Endothelial cell of umbilical vein (primary cell): ENCODE results near the gene GPS1. TPM values are rescaled to one million over a fixed set of nuclear protein-coding genes. Genes with fewer than 3 reads are reported as not detected.

Experiments
- BruUV-seq: library from RNA; stranded (reverse); fragments of 400-500 nt; replicated peaks from 2 replicates; lab custom pipeline; 2021; lab: Mats Ljungman, UMichigan
- CTCF ChIA-PET: fragments of 300-600, 350-600 bp; sonication (Branson Sonifier 250); formaldehyde crosslinking; loops from one replicate; lab custom pipeline; 2021; ENCODE audit warnings: antibody characterized with exemption, inconsistent platforms; lab: Charles Lee
- POLR2A ChIA-PET: fragments of 300-600, 350-600 bp; sonication (Branson Sonifier 250); formaldehyde crosslinking; loops from one replicate; lab custom pipeline; 2021; ENCODE audit warnings: antibody characterized with exemption, inconsistent platforms; lab: Charles Lee
- DNase-seq: peaks from one replicate; pipeline ENCODE4 v3.0.0-alpha.2; 2011; ENCODE audit warnings: low read depth, low spot score
- FAIRE-seq: peaks from 2 replicates; lab custom pipeline; 2011; peaks lifted over from hg19 to GRCh38; lab: Jason Lieb, UNC
- H2AFZ ChIP-seq: 2 replicates; pipeline ENCODE4 v1.6.0; 2012; ENCODE audit warnings: low read depth, low read length, control low read depth, inconsistent platforms
- H3K27ac ChIP-seq: 2 replicates; pipeline ENCODE4 v1.5.1; 2011; ENCODE audit warnings: low read depth, mild to moderate bottlenecking, control low read depth, low read length, moderate library complexity; ENCODE audit not compliant: insufficient read depth
- H3K27me3 ChIP-seq, 2 experiments: 2 replicates each; pipeline versions ENCODE4 v1.6.0 to v1.6.1; 2011; ENCODE audit warnings: low read length in 2 of 2, mixed read lengths in 1 of 2; ENCODE audit not compliant: control insufficient read depth in 2 of 2, insufficient read depth in 2 of 2
- H3K36me3 ChIP-seq, 2 experiments: 2 replicates in 1 of 2; 3 replicates in 1 of 2; pipeline ENCODE4 v1.5.1; 2011; ENCODE audit warnings: low read length in 2 of 2, mild to moderate bottlenecking in 1 of 2, moderate library complexity in 1 of 2; ENCODE audit not compliant: control insufficient read depth in 2 of 2, insufficient read depth in 2 of 2; ENCODE audit errors: extremely low read depth in 1 of 2
- H3K4me1 ChIP-seq: 3 replicates; pipeline ENCODE4 v1.5.1; 2011; ENCODE audit warnings: mild to moderate bottlenecking, low read length; ENCODE audit not compliant: control insufficient read depth, insufficient read depth; ENCODE audit errors: extremely low read depth
- H3K4me2 ChIP-seq: 2 replicates; pipeline ENCODE4 v1.6.1; 2011; ENCODE audit warnings: low read length, control low read depth, mixed read lengths; ENCODE audit not compliant: insufficient read depth
- H3K4me3 ChIP-seq, 3 experiments: fragments of 200-600 bp in 1 of 3; sonication (generic), shearing (Covaris generic) in 1 of 3; replicated peaks in 1 of 3; 2 replicates each; pipeline ENCODE4 v1.5.1; 2011 to 2016; ENCODE audit warnings: control low read depth in 3 of 3, low read length in 3 of 3, mild to moderate bottlenecking in 2 of 3, inconsistent platforms in 1 of 3, low read depth in 1 of 3, moderate library complexity in 1 of 3; ENCODE audit not compliant: insufficient read depth in 1 of 3
- H3K79me2 ChIP-seq: 2 replicates; pipeline ENCODE4 v1.6.0; 2012; ENCODE audit warnings: low read length, inconsistent platforms; ENCODE audit not compliant: control insufficient read depth, insufficient read depth
- H3K9ac ChIP-seq: replicated peaks from 2 replicates; pipeline ENCODE3; 2011; ENCODE audit warnings: low read length, control low read depth; ENCODE audit not compliant: insufficient read depth; ENCODE audit errors: extremely low read depth
- H3K9me1 ChIP-seq: replicated peaks from 3 replicates; pipeline ENCODE4 v1.6.0; 2011; ENCODE audit warnings: mild to moderate bottlenecking, low read length; ENCODE audit not compliant: control insufficient read depth, insufficient read depth; ENCODE audit errors: extremely low read depth
- H3K9me3 ChIP-seq: replicated peaks from 2 replicates; pipeline ENCODE4 v1.5.1; 2012; ENCODE audit warnings: low read length, inconsistent platforms; ENCODE audit not compliant: control insufficient read depth, insufficient read depth
- H4K20me1 ChIP-seq: replicated peaks from 2 replicates; pipeline ENCODE3; 2011; ENCODE audit warnings: mild to moderate bottlenecking, low read length; ENCODE audit not compliant: control insufficient read depth, insufficient read depth; ENCODE audit errors: extremely low read depth
- CTCF ChIP-seq, 2 donors: IDR thresholded peaks; 1 replicate in 1 of 2; 2 replicates in 1 of 2; pipeline ENCODE4 v1.5.1; 2011; ENCODE audit warnings: low read length in 2 of 2, mild to moderate bottlenecking in 2 of 2, moderate library complexity in 2 of 2, control low read depth in 1 of 2, inconsistent platforms in 1 of 2, low read depth in 1 of 2; ENCODE audit not compliant: insufficient read depth in 1 of 2; ENCODE audit errors: extremely low read depth in 1 of 2
- EZH2 ChIP-seq: IDR thresholded peaks from 2 replicates; pipeline ENCODE4 v1.6.1; 2012; ENCODE audit warnings: borderline replicate concordance, low read depth, mild to moderate bottlenecking, moderate library complexity, low read length, inconsistent platforms; ENCODE audit not compliant: severe bottlenecking
- GATA2 ChIP-seq: IDR thresholded peaks from 2 replicates; pipeline ENCODE4 v1.7.0; 2011; ENCODE audit warnings: low read depth, mild to moderate bottlenecking, moderate library complexity, mixed read lengths, low read length; ENCODE audit not compliant: insufficient read length, insufficient read depth
- JUN ChIP-seq: IDR thresholded peaks from 2 replicates; pipeline ENCODE4 v1.6.1; 2011; ENCODE audit warnings: borderline replicate concordance, low read depth; ENCODE audit not compliant: insufficient read length, insufficient read depth
- MYC ChIP-seq: IDR thresholded peaks from one replicate; pipeline ENCODE4 v1.6.1; 2011; ENCODE audit warnings: mild to moderate bottlenecking, low read depth, low read length
- POLR2A ChIP-seq: IDR thresholded peaks from 2 replicates; pipeline ENCODE4 v1.6.1; 2012; ENCODE audit warnings: low read depth, mild to moderate bottlenecking, control low read depth, low read length
- POLR2AphosphoS5 ChIP-seq: IDR thresholded peaks from 2 replicates; pipeline ENCODE4 v1.6.1; 2012; ENCODE audit warnings: low read depth, mild to moderate bottlenecking, control low read depth, low read length, moderate library complexity; ENCODE audit not compliant: insufficient read depth
- dilution Hi-C: fragments of 300-500 bp; cut with MboI; formaldehyde crosslinking; loops from one replicate; pipeline ENCODE4 v1.15.0; 2019; ENCODE audit warnings: low sequenced_read_pairs; ENCODE audit not compliant: extremely low pct_ligation_motif_present
- intact Hi-C: fragments of 100-400 bp; cut with micrococcal nuclease; formaldehyde crosslinking; loops from one replicate; pipeline ENCODE4 v1.10.0; 2022
- polyA plus RNA-seq, 4 experiments: library from polyadenylated mRNA; depleted of rRNA in 3 of 4; stranded (reverse) in 3 of 4; unstranded in 1 of 4; fragments of >200 nt; gene quantifications; 2 replicates each; pipeline versions ENCODE4 v1.2.1 to v1.2.3, GENCODE V29; 2011 to 2012; ENCODE audit warnings: missing spikeins in 1 of 4
- total RNA-seq: library from RNA; stranded (reverse); gene quantifications from 2 replicates; pipeline ENCODE4 v1.2.3, GENCODE V29; 2021
- TF ChIP-seq, protein P1 (sequence below): IDR thresholded peaks from 2 replicates; pipeline ENCODE4 v1.6.1; 2011; ENCODE audit not compliant: insufficient read depth, insufficient read length

GPS1 gene
- total and polyA plus RNA-seq, 2 donors (not counting 3 experiments of a cell fraction or from before 2014, with no cell fraction given), result 116 to 178 TPM

- TF ChIP-seq, protein P1, sequence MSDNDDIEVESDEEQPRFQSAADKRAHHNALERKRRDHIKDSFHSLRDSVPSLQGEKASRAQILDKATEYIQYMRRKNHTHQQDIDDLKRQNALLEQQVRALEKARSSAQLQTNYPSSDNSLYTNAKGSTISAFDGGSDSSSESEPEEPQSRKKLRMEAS, result no peak
- TF ChIP-seq POLR2A, result no peak
- TF ChIP-seq CTCF (IDR thresholded peaks at IDR 0.05; ENCODE audit: extremely low read depth in 1 of 2, insufficient read depth in 1 of 2, low read depth in 1 of 2, low read length in 2 of 2), result no peak
- no peak for TF ChIP-seq EZH2
- no peak for TF ChIP-seq GATA2
- no peak for TF ChIP-seq JUN
- TF ChIP-seq MYC, result no peak
- no peak for TF ChIP-seq POLR2AphosphoS5
- FAIRE-seq, result no peak
- no peaks in the 10 kb centered on the region for H3K27me3 ChIP-seq
- no peak overlapping the region for H3K4me2 ChIP-seq
- H3K27ac ChIP-seq, result no peak overlapping the region
- dilution Hi-C loops (no loop called here), intact Hi-C loops (loop anchor here (1.0 to 10.0 kb wide), 5 partner anchors 69 to 385 kb away; partner anchors contain the start of genes CCDC57, FASN, HEXD and OGFOD3)
- CTCF ChIA-PET, result interaction anchor here (0.6 to 4.2 kb wide), 39 partner anchors 8 to 308 kb away, joined by 3 to 127 read pairs (median 4); partner anchors contain the start of genes CENPX, DCXR, FASN and GPS1
- H3K9ac ChIP-seq, result no peak overlapping the region
- POLR2A ChIA-PET, result no interaction called here
- H3K4me1 ChIP-seq, result peaks cover 10% of the 10 kb centered on the region
- no peaks in the 10 kb centered on the region for H3K9me3 ChIP-seq
- no peak overlapping the region for H3K4me3 ChIP-seq
- H3K79me2 ChIP-seq, result peaks cover 4% of the 10 kb centered on the region
- no peaks in the 10 kb centered on the region for H4K20me1 ChIP-seq
- H3K9me1 ChIP-seq, result no peaks in the 10 kb centered on the region
- H2AFZ ChIP-seq, result no peak overlapping the region
- no TSS peak for BruUV-seq
- no peak for DNase-seq
- H3K36me3 ChIP-seq, result no peaks in the 10 kb centered on the region
Measured at GRCh38 chr17:82029990-82030469, 21.7 kb upstream of the GPS1 start.
